Keratinocyte (primary cell): Measurements from ENCODE around the gene CUEDC2. TPM values are rescaled to one million over a fixed set of nuclear protein-coding genes. Genes with fewer than 3 reads are reported as not detected.

Experiments used
- DNase-seq: peaks from one replicate; pipeline ENCODE4 v3.0.0-alpha.2; 2011; ENCODE audit warnings: low read depth, missing footprints, low spot score
- FAIRE-seq: peaks from 2 replicates; lab custom pipeline; 2011; peaks lifted over from hg19 to GRCh38; lab: Jason Lieb, UNC
- H2AFZ ChIP-seq: 2 replicates; pipeline ENCODE4 v1.6.0; 2012; ENCODE audit warnings: low read length, control low read depth, inconsistent platforms; ENCODE audit not compliant: control insufficient read depth
- H3K27ac ChIP-seq: 2 replicates; pipeline ENCODE4 v1.5.1; 2011; ENCODE audit warnings: low read length; ENCODE audit not compliant: control insufficient read depth, insufficient read depth
- H3K27me3 ChIP-seq: 3 replicates; pipeline ENCODE4 v1.6.0; 2011; ENCODE audit warnings: low read length; ENCODE audit not compliant: control insufficient read depth, insufficient read depth; ENCODE audit errors: extremely low read depth
- H3K36me3 ChIP-seq, 2 experiments: 2 replicates in 1 of 2; 3 replicates in 1 of 2; pipeline ENCODE4 v1.5.1; 2011; ENCODE audit warnings: low read length in 2 of 2, mild to moderate bottlenecking in 1 of 2; ENCODE audit not compliant: control insufficient read depth in 2 of 2, insufficient read depth in 2 of 2; ENCODE audit errors: extremely low read depth in 1 of 2
- H3K4me1 ChIP-seq: 3 replicates; pipeline ENCODE4 v1.5.1; 2011; ENCODE audit warnings: low read length; ENCODE audit not compliant: control insufficient read depth, insufficient read depth; ENCODE audit errors: extremely low read depth
- H3K4me2 ChIP-seq: 3 replicates; pipeline ENCODE4 v1.6.0; 2011; ENCODE audit warnings: low read depth, low read length; ENCODE audit not compliant: control insufficient read depth, insufficient read depth; ENCODE audit errors: extremely low read depth
- H3K4me3 ChIP-seq, 3 experiments: fragments of 200-600 bp in 1 of 3; sonication (generic) in 1 of 3; 2 replicates in 2 of 3; 3 replicates in 1 of 3; pipeline ENCODE4 v1.5.1; 2011 to 2016; ENCODE audit warnings: low read length in 3 of 3, mild to moderate bottlenecking in 3 of 3, control low read depth in 2 of 3, inconsistent platforms in 1 of 3, low read depth in 1 of 3, mixed read lengths in 1 of 3, mixed run types in 1 of 3, moderate library complexity in 1 of 3; ENCODE audit not compliant: control insufficient read depth in 2 of 3, insufficient read depth in 2 of 3; ENCODE audit errors: extremely low read depth in 1 of 3
- H3K79me2 ChIP-seq: 2 replicates; pipeline ENCODE4 v1.6.0; 2012; ENCODE audit warnings: low read length; ENCODE audit not compliant: control insufficient read depth, insufficient read depth
- H3K9ac ChIP-seq: 3 replicates; pipeline ENCODE4 v1.6.0; 2011; ENCODE audit warnings: low read length; ENCODE audit not compliant: control insufficient read depth, insufficient read depth; ENCODE audit errors: extremely low read depth
- H3K9me1 ChIP-seq: 3 replicates; pipeline ENCODE4 v1.6.0; 2011; ENCODE audit warnings: low read length; ENCODE audit not compliant: control insufficient read depth, insufficient read depth; ENCODE audit errors: extremely low read depth
- H3K9me3 ChIP-seq: 2 replicates; pipeline ENCODE4 v1.5.1; 2012; ENCODE audit warnings: low read depth, low read length; ENCODE audit not compliant: control insufficient read depth
- H4K20me1 ChIP-seq: 3 replicates; pipeline ENCODE4 v1.6.0; 2011; ENCODE audit warnings: low read length; ENCODE audit not compliant: control insufficient read depth, insufficient read depth; ENCODE audit errors: extremely low read depth
- CTCF ChIP-seq, 3 experiments: IDR thresholded peaks in 1 of 3; conservative IDR thresholded peaks in 1 of 3; optimal IDR thresholded peaks in 1 of 3; 2 replicates in 2 of 3; 3 replicates in 1 of 3; pipeline versions ENCODE3 to v1.5.1; 2011; ENCODE audit warnings: low read length in 3 of 3, mild to moderate bottlenecking in 3 of 3, moderate library complexity in 2 of 3, control low read depth in 1 of 3, inconsistent platforms in 1 of 3; ENCODE audit not compliant: insufficient read depth in 2 of 3; ENCODE audit errors: extremely low read depth in 1 of 3
- EZH2 ChIP-seq: IDR thresholded peaks from one replicate; pipeline ENCODE4 v1.6.1; 2012; ENCODE audit warnings: inconsistent platforms, mild to moderate bottlenecking, low read length, moderate library complexity
- dilution Hi-C: fragments of 300-500 bp; cut with MboI; formaldehyde crosslinking; loops from one replicate; pipeline ENCODE4 v1.7.0; 2020; ENCODE audit warnings: low sequenced_read_pairs; ENCODE audit not compliant: extremely low pct_ligation_motif_present
- polyA plus RNA-seq, 5 experiments: library from polyadenylated mRNA; depleted of rRNA in 3 of 5; stranded (reverse) in 3 of 5; stranded (forward) in 1 of 5; unstranded in 1 of 5; fragments of >200 nt; gene quantifications; 1 replicate in 1 of 5; 2 replicates in 3 of 5; 3 replicates in 1 of 5; pipeline versions ENCODE4 v1.2.1 to v1.2.3, GENCODE V29; 2011 to 2012; ENCODE audit warnings: missing spikeins in 2 of 5, low read depth in 1 of 5, low replicate concordance in 1 of 5

CUEDC2 gene
- polyA plus RNA-seq, 1 donor (not counting 4 experiments of a cell fraction or from before 2014, with no cell fraction given), result 46.6 TPM

GRCh38 chr10:102394801-102395399, 37.5 kb downstream of the CUEDC2 start:
- H3K4me1 ChIP-seq, result peaks cover 20% of the 10 kb centered on the region
- FAIRE-seq (no peak), DNase-seq (peak; percentile 26)
- TF ChIP-seq CTCF (optimal IDR thresholded peaks at IDR 0.05 in 1 of 3, IDR thresholded peaks at IDR 0.05 in 1 of 3, conservative IDR thresholded peaks at IDR 0.05 in 1 of 3; ENCODE audit: extremely low read depth in 1 of 3, insufficient read depth in 2 of 3, low read length in 3 of 3) (no peak), EZH2 (no peak)
- H3K9ac ChIP-seq, result peak overlapping the region; percentile 87
- H3K27ac ChIP-seq, result peak overlapping the region; percentile 83
- dilution Hi-C loops, result no loop called here
- H3K36me3 ChIP-seq, result peaks cover 12 to 14% of the 10 kb centered on the region in 2 experiments
- H3K27me3 ChIP-seq, result no peaks in the 10 kb centered on the region
- H4K20me1 ChIP-seq, result no peaks in the 10 kb centered on the region
- H3K79me2 ChIP-seq, result peaks cover 11% of the 10 kb centered on the region
- H3K9me1 ChIP-seq, result no peaks in the 10 kb centered on the region
- H3K4me2 ChIP-seq, result peak overlapping the region; percentile 69
- H2AFZ ChIP-seq, result peak overlapping the region; percentile 36
- H3K4me3 ChIP-seq, result peak overlapping the region; percentile 64 to 80 (median 71)
- H3K9me3 ChIP-seq, result no peaks in the 10 kb centered on the region

GRCh38 chr10:102394079-102394800, 38.1 kb downstream of the CUEDC2 start:
- FAIRE-seq (no peak), DNase-seq (peak; percentile 74)
- peak overlapping the region; percentile 69 for H3K4me2 ChIP-seq
- dilution Hi-C loops, result no loop called here
- TF ChIP-seq EZH2 (no peak), CTCF (optimal IDR thresholded peaks at IDR 0.05 in 1 of 3, IDR thresholded peaks at IDR 0.05 in 1 of 3, conservative IDR thresholded peaks at IDR 0.05 in 1 of 3; ENCODE audit: extremely low read depth in 1 of 3, insufficient read depth in 2 of 3, low read length in 3 of 3) (peak in 1 of 3 experiments; percentile 79)
- H3K9ac ChIP-seq, result peak overlapping the region; percentile 87
- peak overlapping the region; percentile 83 for H3K27ac ChIP-seq
- no peaks in the 10 kb centered on the region for H3K27me3 ChIP-seq
- H2AFZ ChIP-seq, result peak overlapping the region; percentile 46
- H3K9me1 ChIP-seq, result no peaks in the 10 kb centered on the region
- no peaks in the 10 kb centered on the region for H4K20me1 ChIP-seq
- peaks cover 11% of the 10 kb centered on the region for H3K79me2 ChIP-seq
- H3K4me1 ChIP-seq, result peaks cover 16% of the 10 kb centered on the region
- H3K9me3 ChIP-seq, result no peaks in the 10 kb centered on the region
- peak overlapping the region; percentile 64 to 80 (median 71) for H3K4me3 ChIP-seq
- peaks cover 12 to 14% of the 10 kb centered on the region in 2 experiments for H3K36me3 ChIP-seq
